Astrocyte (in vitro differentiated cells and primary cell): ENCODE results near the gene CMIP.

Experiments
- CTCF ChIP-seq: IDR thresholded peaks from 2 replicates; pipeline ENCODE4 v1.5.1; 2011; ENCODE audit warnings: low read depth, mild to moderate bottlenecking, inconsistent platforms, low read length, moderate library complexity; ENCODE audit not compliant: insufficient read depth
- EZH2 ChIP-seq: IDR thresholded peaks from 2 replicates; pipeline ENCODE4 v1.6.1; 2012; ENCODE audit warnings: mild to moderate bottlenecking, low read length, inconsistent platforms; ENCODE audit not compliant: insufficient read depth

- TF ChIP-seq CTCF (no peak), EZH2 (no peak)
Measured at GRCh38 chr16:81523387-81524115, 78.9 kb downstream of the CMIP start.
